GM21825 (cell line): Measurements from ENCODE around the gene SH2D2A.
"Not testable (repeated sequence)": the region's sequence is repeated elsewhere in the genome, so short reads cannot be mapped to it uniquely, and the experiment has no call there.

Experiments used
- ATAC-seq: cut with Tn5 transposase; IDR thresholded peaks from one replicate; pipeline ENCODE4 v1.9.1; 2021; ENCODE audit warnings: mild to moderate bottlenecking, moderate library complexity; ENCODE audit not compliant: unreplicated experiment

Gene SH2D2A

GRCh38 chr1:156775799-156776198, 40.8 kb downstream of the SH2D2A start:
- no peak for ATAC-seq

GRCh38 chr1:156773607-156774006, 43.0 kb downstream of the SH2D2A start:
- ATAC-seq, result no peak

- no peak for ATAC-seq
Observed at GRCh38 chr1:156772728-156773497, 43.7 kb downstream of the SH2D2A start.

DNA sequence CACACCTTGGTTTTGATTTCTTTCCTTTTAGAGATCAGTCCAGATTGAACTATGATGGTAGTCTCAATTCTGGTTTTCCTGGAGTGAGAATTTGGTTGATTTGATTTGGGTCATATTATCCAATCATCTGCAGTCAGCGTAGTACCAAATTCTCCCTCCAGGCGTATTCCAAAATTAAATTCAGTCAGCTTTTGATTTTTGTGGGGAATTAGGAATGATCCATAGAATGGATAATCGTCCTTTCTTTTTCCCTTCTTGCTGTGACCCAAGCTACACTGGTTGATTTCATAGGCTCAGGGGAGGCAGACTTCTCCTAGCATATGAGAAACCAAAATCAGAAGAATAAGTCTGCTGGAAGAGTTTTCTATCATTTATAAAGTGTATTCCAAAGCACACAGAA, 44.4 kb downstream of the SH2D2A start:
- ATAC-seq, result no peak

DNA sequence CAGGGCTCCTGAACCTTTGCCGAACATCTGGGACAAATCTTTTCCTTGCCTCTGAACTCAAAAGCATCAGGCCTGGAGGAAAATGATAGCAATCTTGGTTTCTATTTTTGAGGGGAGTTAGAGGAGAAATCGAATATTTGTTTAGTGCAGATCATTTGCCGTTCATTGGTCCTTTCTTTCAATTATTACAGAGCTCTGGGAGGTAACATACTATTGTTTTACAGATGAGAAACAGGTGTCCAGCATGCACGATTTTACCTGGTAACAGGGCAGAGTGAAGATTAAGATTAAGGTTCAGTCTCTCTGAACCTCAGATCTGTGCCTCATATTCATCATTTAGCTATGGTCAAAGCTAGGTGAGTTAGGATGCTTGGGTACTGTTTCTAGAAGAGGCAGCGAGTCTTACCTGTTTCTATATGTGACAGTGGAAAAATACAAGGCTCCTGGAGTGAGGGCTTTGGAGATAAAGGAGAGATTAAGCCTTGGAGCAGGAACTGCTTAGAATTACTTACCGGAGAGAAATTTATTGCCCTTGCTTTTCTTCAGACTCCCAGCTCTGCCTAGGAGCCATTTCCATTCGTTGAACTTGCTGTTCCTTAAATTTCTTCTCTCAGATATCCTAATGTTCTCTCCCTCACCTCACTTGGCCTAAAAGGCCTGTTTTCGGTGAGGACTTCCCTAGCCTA, 47.9 kb downstream of the SH2D2A start:
- no peak for ATAC-seq

DNA sequence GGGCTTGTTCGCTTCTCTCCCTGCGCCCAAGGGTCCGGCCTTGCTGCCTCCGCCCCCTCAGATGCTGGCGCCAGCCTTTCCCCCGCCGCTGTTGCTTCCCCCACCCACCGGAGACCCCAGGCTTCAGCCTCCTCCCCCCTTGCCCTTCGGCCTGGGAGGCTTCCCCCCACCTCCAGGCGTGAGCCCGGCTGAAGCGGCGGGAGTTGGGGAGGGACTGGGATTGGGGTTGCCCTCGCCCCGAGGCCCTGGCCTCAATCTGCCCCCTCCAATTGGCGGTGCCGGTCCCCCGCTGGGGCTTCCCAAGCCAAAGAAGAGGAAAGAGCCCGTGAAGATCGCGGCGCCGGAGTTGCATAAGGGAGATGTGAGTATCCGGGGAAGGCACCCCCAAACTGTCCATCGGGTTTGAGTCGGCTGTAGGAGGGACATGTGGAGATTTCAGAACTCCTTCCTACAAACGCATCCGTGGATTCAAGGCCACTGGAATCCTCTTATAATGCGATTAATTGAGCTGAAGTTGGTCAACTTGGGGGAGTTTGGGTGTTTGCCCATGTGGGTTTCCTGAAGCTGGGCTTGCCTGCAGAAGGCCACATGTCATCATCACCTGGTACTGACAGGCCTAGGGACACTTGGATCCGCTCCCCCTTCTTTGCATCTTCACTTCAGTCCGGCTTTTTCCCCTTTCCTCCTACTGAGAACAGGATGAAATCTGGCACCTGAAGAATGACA, 48.6 kb downstream of the SH2D2A start:
- peak; percentile 6 for ATAC-seq

DNA sequence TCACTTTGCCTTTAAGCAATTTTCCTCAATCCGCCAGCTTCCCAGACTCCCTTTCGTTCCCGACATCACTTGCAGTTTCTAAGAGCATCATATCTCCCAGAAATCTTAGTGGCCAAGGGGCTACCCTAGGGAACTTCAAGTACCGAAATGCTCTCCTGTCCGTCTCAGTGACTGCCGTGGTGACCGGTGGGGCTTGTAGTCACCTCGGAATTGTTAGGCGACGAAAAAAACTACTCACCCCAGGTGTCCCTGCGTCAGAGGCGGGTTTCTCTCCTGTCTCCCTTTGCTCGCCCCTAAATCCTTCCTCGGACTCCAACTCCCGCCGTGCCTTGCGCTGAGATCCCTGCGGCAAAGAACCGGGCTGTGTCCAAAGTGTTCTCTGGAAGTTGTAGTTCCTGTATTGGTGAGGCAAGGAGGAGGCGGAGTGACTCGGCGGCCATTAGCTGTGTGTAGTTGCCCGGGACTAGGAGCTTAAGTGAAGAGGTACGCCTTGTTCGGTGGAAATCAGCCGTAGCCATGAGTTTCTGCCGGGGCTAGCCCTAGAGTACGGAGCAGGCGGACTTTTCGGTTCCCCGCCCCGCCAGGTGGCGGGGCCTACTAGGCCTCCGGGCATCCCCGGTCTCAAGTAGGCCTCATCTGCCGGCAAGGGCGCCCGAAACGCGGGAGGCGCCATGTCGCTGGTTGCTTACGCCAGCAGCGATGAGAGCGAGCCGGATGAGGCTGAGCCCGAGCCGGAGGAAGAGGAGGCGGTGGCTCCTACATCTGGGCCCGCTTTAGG, 49.4 kb downstream of the SH2D2A start, which contains the start of gene PRCC:
Gene PRCC, plus strand, starts transcription at position 435 of the 778 bp plus-strand sequence. Its CDS starts 237 bp downstream, at position 672.
- ATAC-seq, result peak; percentile 90

DNA sequence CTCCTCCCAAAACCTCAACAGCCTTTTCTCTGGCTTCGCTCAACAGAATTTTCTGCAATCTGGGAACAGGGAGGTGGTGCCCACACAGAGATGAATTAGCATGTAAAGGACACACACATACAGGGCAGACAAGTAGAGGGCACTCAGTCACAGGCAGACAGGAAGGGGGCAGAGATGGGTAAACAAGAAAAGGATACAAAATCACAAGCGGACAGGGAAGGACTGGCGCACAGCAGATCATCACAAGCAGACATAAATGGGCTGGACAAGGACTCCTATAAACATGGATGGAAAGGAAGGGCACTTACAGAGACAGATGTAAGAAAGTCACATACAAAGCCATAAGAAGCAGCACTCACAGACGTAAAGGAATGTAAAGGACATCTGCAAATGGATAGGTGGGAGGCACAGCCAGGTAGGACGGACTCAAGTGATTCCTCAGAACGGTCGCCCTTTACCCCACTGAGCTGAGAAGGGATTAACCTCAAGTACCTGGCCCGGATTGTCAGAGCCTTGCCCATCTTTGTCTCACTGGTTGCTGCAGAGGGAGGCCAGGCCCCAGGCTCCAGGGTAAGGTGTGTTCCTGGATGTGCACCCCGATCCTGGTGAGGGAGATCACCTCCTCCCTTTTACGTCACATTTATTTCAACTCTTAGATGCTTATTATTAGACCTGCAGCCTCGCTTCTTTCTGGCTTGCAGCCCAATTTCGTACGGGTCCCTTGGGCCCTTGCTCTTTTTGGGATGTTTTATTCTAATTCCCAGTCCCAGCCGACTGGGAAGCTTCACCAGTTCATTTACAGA, 50.1 kb downstream of the SH2D2A start:
- ATAC-seq, result peak; percentile 9

- ATAC-seq, result no peak
Observed at GRCh38 chr1:156765666-156766065, 51.0 kb downstream of the SH2D2A start.

GRCh38 chr1:156765136-156765535, 51.5 kb downstream of the SH2D2A start:
- ATAC-seq, result not testable (repeated sequence)

- no peak for ATAC-seq
Observed at GRCh38 chr1:156760796-156761104, 55.9 kb downstream of the SH2D2A start.

DNA sequence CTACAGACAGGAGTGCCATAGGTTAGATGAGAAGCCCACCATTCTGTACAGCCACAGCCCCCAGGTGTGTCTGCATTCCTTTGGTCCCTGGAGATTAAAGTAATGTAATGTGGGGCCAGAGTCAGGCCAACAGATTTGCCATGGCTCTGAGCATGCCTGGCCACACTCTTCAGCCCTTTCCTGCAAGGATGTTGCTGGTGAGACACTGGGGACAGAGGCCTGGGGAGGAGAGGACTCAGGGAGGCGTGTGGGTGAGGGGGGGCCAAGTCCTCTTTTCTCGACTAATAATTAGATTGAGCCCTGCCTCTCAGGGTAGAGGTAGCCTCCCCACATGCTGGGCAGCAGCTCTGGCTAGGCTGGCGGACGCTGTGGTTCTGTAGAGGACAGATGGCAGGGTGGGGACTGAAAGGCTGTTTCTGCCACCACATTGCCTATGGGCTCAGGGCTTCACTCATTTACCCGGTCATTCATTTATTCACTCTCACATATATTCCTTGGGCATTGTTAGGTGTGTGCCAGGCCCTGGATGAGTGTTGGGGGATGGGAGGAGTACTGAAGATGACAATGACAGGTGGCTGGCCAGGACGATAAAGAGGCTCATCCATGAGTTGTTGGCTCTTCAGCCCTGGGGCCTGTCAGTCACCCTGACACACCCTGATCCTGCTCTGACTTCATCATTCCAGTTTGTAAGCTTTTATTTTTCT, 56.4 kb downstream of the SH2D2A start:
- no peak for ATAC-seq

DNA sequence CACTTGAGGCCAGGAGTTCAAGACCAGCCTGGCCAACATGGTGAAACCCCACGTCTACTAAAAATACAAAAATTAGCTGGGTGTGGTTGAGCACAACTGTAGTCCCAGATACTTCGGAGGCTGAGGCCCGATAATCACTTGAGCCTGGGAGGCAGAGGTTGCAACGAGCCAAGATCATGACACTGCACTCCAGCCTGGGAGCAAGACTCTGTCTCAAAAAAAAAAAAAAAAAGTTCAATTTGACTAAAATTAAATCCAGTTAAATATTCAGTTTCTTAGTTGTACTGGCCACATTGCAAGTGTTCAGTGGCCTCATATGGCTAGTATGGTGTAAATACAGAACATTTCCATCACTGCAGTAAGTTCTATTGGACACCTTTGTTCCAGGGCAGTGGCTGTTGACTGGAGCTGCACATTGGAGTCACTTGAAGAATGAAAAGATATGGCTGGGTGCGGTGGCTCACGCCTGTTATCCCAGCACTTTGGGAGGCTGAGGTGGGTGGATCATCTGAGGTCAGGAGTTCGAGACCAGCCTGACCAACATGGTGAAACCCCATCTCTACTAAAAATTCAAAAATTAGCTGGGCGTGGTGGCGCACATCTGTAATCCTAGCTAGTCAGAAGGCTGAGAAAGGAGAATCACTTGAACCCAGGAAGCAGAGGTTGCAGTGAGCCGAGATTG, 58.9 kb downstream of the SH2D2A start:
- not testable (repeated sequence) for ATAC-seq

- no peak for ATAC-seq
Observed at GRCh38 chr1:156756355-156756754, 60.3 kb downstream of the SH2D2A start.
